Bone marrow (tissue), 2 donors: Measurements from ENCODE around the gene LMAN1L.

Source experiments
- DNase-seq, 2 donors: peaks; one replicate each; lab custom pipeline; 2025; lab: John Stamatoyannopoulos, UW

Gene LMAN1L

GRCh38 chr15:74858369-74858740, 45.7 kb downstream of the LMAN1L start:
- no peak for DNase-seq

GRCh38 chr15:74863239-74864056, 50.8 kb downstream of the LMAN1L start:
- DNase-seq, result no peak

GRCh38 chr15:74864296-74864695, 51.7 kb downstream of the LMAN1L start:
- no peak for DNase-seq

GRCh38 chr15:74865316-74865715, 52.7 kb downstream of the LMAN1L start:
- no peak for DNase-seq

GRCh38 chr15:74866090-74866489, 53.5 kb downstream of the LMAN1L start:
- DNase-seq, result no peak

GRCh38 chr15:74867466-74868038, 54.9 kb downstream of the LMAN1L start:
- DNase-seq, result no peak

GRCh38 chr15:74868059-74868458, 55.4 kb downstream of the LMAN1L start:
- DNase-seq, result peak in 1 of 2 donors; percentile 92

GRCh38 chr15:74869372-74869725, 56.7 kb downstream of the LMAN1L start:
- no peak for DNase-seq

- DNase-seq, result peak; percentile 19 to 97
These were observed 57.2 kb downstream of the LMAN1L start for GRCh38 chr15:74869726-74870407.

GRCh38 chr15:74870436-74871215, 58.0 kb downstream of the LMAN1L start:
- peak in 1 of 2 donors; percentile 25 for DNase-seq

GRCh38 chr15:74872702-74873035, 60.0 kb downstream of the LMAN1L start:
- DNase-seq, result no peak

- peak; percentile 91 to 98 for DNase-seq
These were observed 60.6 kb downstream of the LMAN1L start, which contains the start of gene SCAMP2 for GRCh38 chr15:74873036-74873755. SCAMP2 (minus strand) TSS chr15:74873365; CDS start chr15:74873255, 110 bp downstream.

GRCh38 chr15:74873756-74874424, 61.3 kb downstream of the LMAN1L start:
- DNase-seq, result peak; percentile 21 to 44
